Measurements from ENCODE around the gene INVS. TPM values are rescaled to one million over a fixed set of nuclear protein-coding genes. Genes with fewer than 3 reads are reported as not detected.
A peak's percentile ranks its signal among the peaks of the same experiment; 100 is the strongest.

INVS gene
- total and polyA plus RNA-seq, 2 of the 13 experiments (the other 11 are each of a cell fraction or from before 2014, with no cell fraction given) = 11.3 to 16.3 TPM

DNA sequence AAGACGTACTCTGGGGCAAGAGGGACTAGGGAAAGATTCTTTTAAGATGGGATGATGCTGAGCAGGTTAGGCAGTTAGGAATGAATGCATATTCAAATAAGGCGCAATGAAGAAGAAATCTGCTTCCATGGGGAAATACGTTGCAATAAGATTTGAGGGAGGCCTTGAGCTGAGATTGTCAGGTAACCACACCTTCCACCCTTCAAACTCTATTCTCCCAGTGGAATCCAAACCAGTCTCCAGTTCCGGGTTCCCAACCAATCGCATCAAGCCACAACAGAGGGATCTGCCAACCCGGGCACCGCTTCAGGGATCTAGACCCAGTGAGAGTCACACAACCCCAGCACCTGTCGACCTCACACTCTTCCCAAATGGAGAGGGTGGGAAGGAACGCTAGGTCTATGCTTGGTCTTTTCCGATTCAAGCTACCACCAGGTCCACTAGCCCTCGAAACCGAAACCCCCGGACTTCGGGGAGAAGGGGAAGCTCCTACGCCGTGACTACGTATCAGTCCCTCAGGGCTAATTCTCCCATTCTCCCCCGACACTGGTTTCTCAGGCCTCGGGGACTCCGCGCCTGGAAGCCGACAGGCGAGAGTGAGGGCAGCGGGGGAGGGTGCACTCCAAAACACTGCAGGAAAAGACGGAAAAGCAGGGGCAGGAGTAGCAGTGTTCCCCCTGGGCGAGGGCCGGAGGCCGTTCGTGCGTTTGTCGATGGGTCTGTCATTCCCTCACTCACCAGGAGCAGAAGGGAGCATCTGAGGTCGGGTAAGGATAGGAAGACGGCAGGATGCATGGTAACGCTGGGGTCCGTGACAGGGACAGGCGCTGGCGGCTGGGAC, 777 bp upstream of the INVS start:
- H3K9ac ChIP-seq (ENCODE audit: insufficient read depth, low read depth, low read length) = peak overlapping the region; percentile 95
- H3K9me3 ChIP-seq (ENCODE audit: low read length) = no peaks in the 10 kb centered on the region
- peak; percentile 70 for FAIRE-seq
- peak overlapping the region; percentile 90 for H3K27ac ChIP-seq (ENCODE audit: extremely low read length, insufficient read depth, low read length)
- H3K79me2 ChIP-seq (ENCODE audit: insufficient read depth, low read length) = peaks cover 55% of the 10 kb centered on the region
- 1% methylated on average over 26 of the region's 37 CpGs for WGBS (ENCODE audit: low lambda C conversion rate)
- H3K4me1 ChIP-seq (ENCODE audit: insufficient read depth, low read length) = peaks cover 38% of the 10 kb centered on the region
- DNase-seq (ENCODE audit: low spot score) = peak; percentile 83
- no peaks in the 10 kb centered on the region for H3K36me3 ChIP-seq (replicated peaks in 1 of 2; ENCODE audit: control insufficient read depth in 1 of 2, insufficient read depth in 2 of 2, low read length in 2 of 2)
- peak overlapping the region; percentile 67 for H2AFZ ChIP-seq (ENCODE audit: low read length)
- TSS peak; percentile 60 for BruUV-seq (replicated peaks)
- peak overlapping the region; percentile 81 to 100 (median 99) for H3K4me3 ChIP-seq (replicated peaks in 1 of 3; ENCODE audit: insufficient read depth in 1 of 3, low read depth in 2 of 3, low read length in 3 of 3)
- ChIA-PET CTCF (ENCODE audit: low intra/inter-chr PET ratio, low total read pairs) (no interaction called here), POLR2A (interaction anchor here (1.0 to 1.2 kb wide), 2 partner anchors 11 to 877 kb away, joined by 3 to 4 read pairs; partner anchors contain the start of genes ALG2 and SEC61B)
- peaks cover 11% of the 10 kb centered on the region; the same call in 1 of the 2 replicates for H4K20me1 ChIP-seq (ENCODE audit: insufficient read depth, low read length)
- intact Hi-C loops (cut with micrococcal nuclease; ENCODE audit: unreplicated experiment) (loop anchor here (2.0 to 5.0 kb wide), 2 partner anchors 66 to 191 kb away; partner anchors contain the start of gene STX17), in situ Hi-C loops (cut with HindIII; ENCODE audit: extremely low pct_ligation_motif_present, low pct_unique_long_range_greater_than_20kb) (no loop called here)
- peak overlapping the region; percentile 84 for H3K4me2 ChIP-seq (ENCODE audit: low read depth, low read length)
- ATAC-seq = peak; percentile 78
- peaks cover 0 to 5% of the 10 kb centered on the region in 2 experiments; a peak in 1 of 5 replicates for H3K27me3 ChIP-seq (ENCODE audit: control insufficient read depth in 1 of 2, insufficient read depth in 2 of 2, low read length in 2 of 2)
- TF ChIP-seq, protein P1, sequence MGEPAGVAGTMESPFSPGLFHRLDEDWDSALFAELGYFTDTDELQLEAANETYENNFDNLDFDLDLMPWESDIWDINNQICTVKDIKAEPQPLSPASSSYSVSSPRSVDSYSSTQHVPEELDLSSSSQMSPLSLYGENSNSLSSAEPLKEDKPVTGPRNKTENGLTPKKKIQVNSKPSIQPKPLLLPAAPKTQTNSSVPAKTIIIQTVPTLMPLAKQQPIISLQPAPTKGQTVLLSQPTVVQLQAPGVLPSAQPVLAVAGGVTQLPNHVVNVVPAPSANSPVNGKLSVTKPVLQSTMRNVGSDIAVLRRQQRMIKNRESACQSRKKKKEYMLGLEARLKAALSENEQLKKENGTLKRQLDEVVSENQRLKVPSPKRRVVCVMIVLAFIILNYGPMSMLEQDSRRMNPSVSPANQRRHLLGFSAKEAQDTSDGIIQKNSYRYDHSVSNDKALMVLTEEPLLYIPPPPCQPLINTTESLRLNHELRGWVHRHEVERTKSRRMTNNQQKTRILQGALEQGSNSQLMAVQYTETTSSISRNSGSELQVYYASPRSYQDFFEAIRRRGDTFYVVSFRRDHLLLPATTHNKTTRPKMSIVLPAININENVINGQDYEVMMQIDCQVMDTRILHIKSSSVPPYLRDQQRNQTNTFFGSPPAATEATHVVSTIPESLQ (CRISPR knock-in tag; conservative IDR thresholded peaks at IDR 0.05) = no peak
- TF ChIP-seq ZNF674 (CRISPR knock-in tag; IDR thresholded peaks at IDR 0.05; ENCODE audit: low read depth) (peak; percentile 73; the same call in 1 of the 2 replicates), ZNF670 (CRISPR knock-in tag; IDR thresholded peaks at IDR 0.05; ENCODE audit: borderline replicate concordance) (no peak), PBX3 (CRISPR knock-in tag; IDR thresholded peaks at IDR 0.05; ENCODE audit: borderline replicate concordance) (no peak), HOXA3 (CRISPR knock-in tag; IDR thresholded peaks at IDR 0.05) (no peak), ZNF382 (CRISPR knock-in tag; IDR thresholded peaks at IDR 0.05; ENCODE audit: borderline replicate concordance) (no peak), MIXL1 (CRISPR knock-in tag; IDR thresholded peaks at IDR 0.05) (no peak), FOXK1 (CRISPR knock-in tag; IDR thresholded peaks at IDR 0.05; ENCODE audit: borderline replicate concordance, low read depth) (peak; percentile 23; the same call in 1 of the 2 replicates), ZNF713 (CRISPR knock-in tag; IDR thresholded peaks at IDR 0.05) (0 out of 2 replicates have a peak, but pooled peaks have one; percentile 35), GFI1 (CRISPR knock-in tag; IDR thresholded peaks at IDR 0.05; ENCODE audit: borderline replicate concordance) (no peak), MXI1 (IDR thresholded peaks at IDR 0.05; ENCODE audit: borderline replicate concordance, low read depth, low read length) (peak; percentile 33; the same call in 1 of the 3 replicates), NFIB (CRISPR knock-in tag; IDR thresholded peaks at IDR 0.05; ENCODE audit: borderline replicate concordance) (no peak), IRF2 (CRISPR knock-in tag; IDR thresholded peaks at IDR 0.05) (peak; percentile 41), SAFB2 (CRISPR knock-in tag; IDR thresholded peaks at IDR 0.05; ENCODE audit: borderline replicate concordance, low read depth) (no peak), EED (CRISPR knock-in tag; IDR thresholded peaks at IDR 0.05) (0 out of 2 replicates have a peak, but pooled peaks have one; percentile 27)
- TF ChIP-seq, protein P2, sequence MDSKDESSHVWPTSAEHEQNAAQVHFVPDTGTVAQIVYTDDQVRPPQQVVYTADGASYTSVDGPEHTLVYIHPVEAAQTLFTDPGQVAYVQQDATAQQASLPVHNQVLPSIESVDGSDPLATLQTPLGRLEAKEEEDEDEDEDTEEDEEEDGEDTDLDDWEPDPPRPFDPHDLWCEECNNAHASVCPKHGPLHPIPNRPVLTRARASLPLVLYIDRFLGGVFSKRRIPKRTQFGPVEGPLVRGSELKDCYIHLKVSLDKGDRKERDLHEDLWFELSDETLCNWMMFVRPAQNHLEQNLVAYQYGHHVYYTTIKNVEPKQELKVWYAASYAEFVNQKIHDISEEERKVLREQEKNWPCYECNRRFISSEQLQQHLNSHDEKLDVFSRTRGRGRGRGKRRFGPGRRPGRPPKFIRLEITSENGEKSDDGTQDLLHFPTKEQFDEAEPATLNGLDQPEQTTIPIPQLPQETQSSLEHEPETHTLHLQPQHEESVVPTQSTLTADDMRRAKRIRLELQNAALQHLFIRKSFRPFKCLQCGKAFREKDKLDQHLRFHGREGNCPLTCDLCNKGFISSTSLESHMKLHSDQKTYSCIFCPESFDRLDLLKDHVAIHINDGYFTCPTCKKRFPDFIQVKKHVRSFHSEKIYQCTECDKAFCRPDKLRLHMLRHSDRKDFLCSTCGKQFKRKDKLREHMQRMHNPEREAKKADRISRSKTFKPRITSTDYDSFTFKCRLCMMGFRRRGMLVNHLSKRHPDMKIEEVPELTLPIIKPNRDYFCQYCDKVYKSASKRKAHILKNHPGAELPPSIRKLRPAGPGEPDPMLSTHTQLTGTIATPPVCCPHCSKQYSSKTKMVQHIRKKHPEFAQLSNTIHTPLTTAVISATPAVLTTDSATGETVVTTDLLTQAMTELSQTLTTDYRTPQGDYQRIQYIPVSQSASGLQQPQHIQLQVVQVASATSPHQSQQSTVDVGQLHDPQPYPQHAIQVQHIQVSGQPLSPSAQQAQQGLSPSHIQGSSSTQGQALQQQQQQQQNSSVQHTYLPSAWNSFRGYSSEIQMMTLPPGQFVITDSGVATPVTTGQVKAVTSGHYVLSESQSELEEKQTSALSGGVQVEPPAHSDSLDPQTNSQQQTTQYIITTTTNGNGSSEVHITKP (CRISPR knock-in tag; IDR thresholded peaks at IDR 0.05; ENCODE audit: low read depth) = no peak

All from HepG2 (cell line).